ENCODE results near the gene SLC28A3. TPM values are rescaled to one million over a fixed set of nuclear protein-coding genes. Genes with fewer than 3 reads are reported as not detected.
A peak's percentile ranks its signal among the peaks of the same experiment; 100 is the strongest.

SLC28A3 gene
- total RNA-seq, 2 experiments from 2014 or later, result 0.04 to 0.07 TPM

- Mint-ChIP-seq H3K36me3 (ENCODE audit: low read depth) (no peaks in the 10 kb centered on the region), H3K4me3 (no peak overlapping the region), H3K4me1 (peaks cover 10% of the 10 kb centered on the region), H3K27me3 (no peaks in the 10 kb centered on the region), H3K27ac (no peak overlapping the region), H3K9me3 (no peaks in the 10 kb centered on the region)
- ChIA-PET POLR2A (no interaction called here), CTCF (interaction anchor here (1.7 to 2.6 kb wide), 2 partner anchors 16 to 19 kb away, joined by 3 to 13 read pairs; no protein-coding TSS in a partner anchor)
- DNase-seq, result no peak
These were observed 29.7 kb downstream of the SLC28A3 start for GRCh38 chr9:84310883-84311282.

- no peaks in the 10 kb centered on the region for H3K27me3 Mint-ChIP-seq
- H3K9me3 Mint-ChIP-seq, result peaks cover 2% of the 10 kb centered on the region
- DNase-seq, result no peak
- peaks cover 13% of the 10 kb centered on the region for H3K4me1 Mint-ChIP-seq
- H3K36me3 Mint-ChIP-seq (ENCODE audit: low read depth), result no peaks in the 10 kb centered on the region
- no peak overlapping the region for H3K27ac Mint-ChIP-seq
- CTCF ChIA-PET, result interaction anchor here (0.6 to 2.6 kb wide), 6 partner anchors 8 to 57 kb away, joined by 3 to 10 read pairs (median 4); no protein-coding TSS in a partner anchor
- no peak overlapping the region for H3K4me3 Mint-ChIP-seq
- POLR2A ChIA-PET, result no interaction called here
These were observed 34.9 kb downstream of the SLC28A3 start for GRCh38 chr9:84305497-84306131.

GRCh38 chr9:84304166-84304565 is 36.4 kb downstream of the SLC28A3 start:
- POLR2A ChIA-PET, result no interaction called here
- Mint-ChIP-seq H3K4me1 (peaks cover 13% of the 10 kb centered on the region), H3K4me3 (no peak overlapping the region), H3K27ac (no peak overlapping the region), H3K9me3 (peaks cover 2% of the 10 kb centered on the region), H3K36me3 (ENCODE audit: low read depth) (no peaks in the 10 kb centered on the region), H3K27me3 (no peaks in the 10 kb centered on the region)
- DNase-seq, result no peak
- CTCF ChIA-PET, result interaction anchor here (0.9 to 2.6 kb wide), 4 partner anchors 9 to 367 kb away, joined by 4 to 10 read pairs (median 4); no protein-coding TSS in a partner anchor

- Mint-ChIP-seq H3K9me3 (peaks cover 2% of the 10 kb centered on the region), H3K4me1 (peaks cover 13% of the 10 kb centered on the region), H3K4me3 (no peak overlapping the region), H3K27me3 (no peaks in the 10 kb centered on the region), H3K27ac (no peak overlapping the region), H3K36me3 (ENCODE audit: low read depth) (no peaks in the 10 kb centered on the region)
- CTCF ChIA-PET, result interaction anchor here (1.1 kb wide), 1 partner anchor 17 kb away, joined by 3 read pairs; no protein-coding TSS in a partner anchor
- DNase-seq, result no peak
- POLR2A ChIA-PET, result no interaction called here
These were observed 37.5 kb downstream of the SLC28A3 start for GRCh38 chr9:84303061-84303460.

GRCh38 chr9:84301851-84302250 is 38.7 kb downstream of the SLC28A3 start:
- Mint-ChIP-seq H3K4me1 (peaks cover 23% of the 10 kb centered on the region), H3K36me3 (ENCODE audit: low read depth) (peaks cover 7% of the 10 kb centered on the region), H3K9me3 (peaks cover 2% of the 10 kb centered on the region), H3K27ac (no peak overlapping the region), H3K4me3 (no peak overlapping the region), H3K27me3 (no peaks in the 10 kb centered on the region)
- CTCF ChIA-PET, result interaction anchor here (2.2 kb wide), 1 partner anchor 17 kb away, joined by 6 read pairs; no protein-coding TSS in a partner anchor
- POLR2A ChIA-PET, result no interaction called here
- no peak for DNase-seq

- CTCF ChIA-PET, result interaction anchor here (2.2 kb wide), 1 partner anchor 15 kb away, joined by 6 read pairs; no protein-coding TSS in a partner anchor
- no peaks in the 10 kb centered on the region for H3K27me3 Mint-ChIP-seq
- H3K4me1 Mint-ChIP-seq, result peaks cover 38% of the 10 kb centered on the region
- H3K36me3 Mint-ChIP-seq (ENCODE audit: low read depth), result peaks cover 7% of the 10 kb centered on the region
- peaks cover 2% of the 10 kb centered on the region for H3K9me3 Mint-ChIP-seq
- DNase-seq, result no peak
- no peak overlapping the region for H3K27ac Mint-ChIP-seq
- H3K4me3 Mint-ChIP-seq, result no peak overlapping the region
- POLR2A ChIA-PET, result no interaction called here
These were observed 40.3 kb downstream of the SLC28A3 start for GRCh38 chr9:84300271-84300670.

- Mint-ChIP-seq H3K27me3 (no peaks in the 10 kb centered on the region), H3K4me3 (no peak overlapping the region), H3K9me3 (no peaks in the 10 kb centered on the region), H3K4me1 (peaks cover 63% of the 10 kb centered on the region), H3K27ac (no peak overlapping the region), H3K36me3 (ENCODE audit: low read depth) (peaks cover 7% of the 10 kb centered on the region)
- ChIA-PET POLR2A (no interaction called here), CTCF (interaction anchor here (0.7 to 4.7 kb wide), 4 partner anchors 8 to 43 kb away, joined by 3 to 32 read pairs (median 3); no protein-coding TSS in a partner anchor)
- no peak for DNase-seq
These were observed 43.3 kb downstream of the SLC28A3 start for GRCh38 chr9:84297162-84297821.

GRCh38 chr9:84296146-84296843 is 44.3 kb downstream of the SLC28A3 start:
- H3K4me1 Mint-ChIP-seq, result peaks cover 63% of the 10 kb centered on the region
- POLR2A ChIA-PET, result interaction anchor here (0.6 kb wide), 2 partner anchors 304 to 588 kb away, joined by 3 read pairs; no protein-coding TSS in a partner anchor
- peak overlapping the region; percentile 9 for H3K4me3 Mint-ChIP-seq

GRCh38 chr9:84294241-84294950 is 46.2 kb downstream of the SLC28A3 start:
- Mint-ChIP-seq H3K9me3 (peaks cover 3% of the 10 kb centered on the region), H3K27ac (peak overlapping the region; percentile 99), H3K4me1 (peaks cover 68% of the 10 kb centered on the region), H3K27me3 (no peaks in the 10 kb centered on the region), H3K4me3 (no peak overlapping the region), H3K36me3 (ENCODE audit: low read depth) (peaks cover 7% of the 10 kb centered on the region)
- ChIA-PET CTCF (interaction anchor here (0.5 to 4.7 kb wide), 9 partner anchors 10 to 275 kb away, joined by 3 to 32 read pairs (median 4); no protein-coding TSS in a partner anchor), POLR2A (interaction anchor here (0.6 to 1.4 kb wide), 2 partner anchors 33 to 34 kb away, joined by 4 to 9 read pairs; no protein-coding TSS in a partner anchor)
- DNase-seq, result no peak

More at GRCh38 chr9:84296146-84296843, 44.3 kb downstream of the SLC28A3 start:
- Mint-ChIP-seq H3K27ac (peak overlapping the region; percentile 99), H3K36me3 (ENCODE audit: low read depth) (peaks cover 7% of the 10 kb centered on the region), H3K9me3 (no peaks in the 10 kb centered on the region), H3K27me3 (no peaks in the 10 kb centered on the region)
- CTCF ChIA-PET, result interaction anchor here (1.7 to 4.7 kb wide), 3 partner anchors 9 to 14 kb away, joined by 3 to 32 read pairs (median 13); no protein-coding TSS in a partner anchor
- peak; percentile 29 for DNase-seq

- H3K27ac Mint-ChIP-seq, result peak overlapping the region; percentile 99
- H3K4me3 Mint-ChIP-seq, result peak overlapping the region; percentile 8
- peaks cover 68% of the 10 kb centered on the region for H3K4me1 Mint-ChIP-seq
- ChIA-PET POLR2A (interaction anchor here (0.7 to 1.4 kb wide), 2 partner anchors 32 to 313 kb away, joined by 3 to 4 read pairs; partner anchors contain the start of genes HNRNPK and RMI1), CTCF (interaction anchor here (0.6 to 4.7 kb wide), 7 partner anchors 8 to 873 kb away, joined by 3 to 32 read pairs (median 5); no protein-coding TSS in a partner anchor)
- H3K36me3 Mint-ChIP-seq (ENCODE audit: low read depth), result peaks cover 7% of the 10 kb centered on the region
- peaks cover 3% of the 10 kb centered on the region for H3K9me3 Mint-ChIP-seq
- peak; percentile 17 for DNase-seq
- peaks cover under 1% of the 10 kb centered on the region for H3K27me3 Mint-ChIP-seq
These were observed 47.4 kb downstream of the SLC28A3 start for GRCh38 chr9:84293001-84293798.

GRCh38 chr9:84285381-84285780 is 55.2 kb downstream of the SLC28A3 start:
- ChIA-PET CTCF (interaction anchor here (0.5 to 4.7 kb wide), 10 partner anchors 10 to 40 kb away, joined by 3 to 32 read pairs (median 4); no protein-coding TSS in a partner anchor), POLR2A (no interaction called here)
- peak overlapping the region; percentile 84 for H3K27ac Mint-ChIP-seq
- no peak for DNase-seq
- no peaks in the 10 kb centered on the region for H3K36me3 Mint-ChIP-seq (ENCODE audit: low read depth)
- H3K4me3 Mint-ChIP-seq, result no peak overlapping the region
- peaks cover 17% of the 10 kb centered on the region for H3K4me1 Mint-ChIP-seq
- H3K27me3 Mint-ChIP-seq, result peaks cover 4% of the 10 kb centered on the region
- no peaks in the 10 kb centered on the region for H3K9me3 Mint-ChIP-seq
